Erythroblast (primary cell): ENCODE results near the gene MAP3K9.

Experiments
- DNase-seq, 2 experiments: peaks; one replicate each; lab custom pipeline; 2025; lab: John Stamatoyannopoulos, UW
- GATA1 ChIP-seq: IDR thresholded peaks from 2 replicates; pipeline ENCODE4 v1.6.1; 2011; ENCODE audit warnings: low read depth, mild to moderate bottlenecking, control low read depth, low read length, moderate library complexity
- POLR2A ChIP-seq: IDR thresholded peaks from 2 replicates; pipeline ENCODE4 v1.6.1; 2011; ENCODE audit warnings: mild to moderate bottlenecking, low read length

Gene MAP3K9

DNA sequence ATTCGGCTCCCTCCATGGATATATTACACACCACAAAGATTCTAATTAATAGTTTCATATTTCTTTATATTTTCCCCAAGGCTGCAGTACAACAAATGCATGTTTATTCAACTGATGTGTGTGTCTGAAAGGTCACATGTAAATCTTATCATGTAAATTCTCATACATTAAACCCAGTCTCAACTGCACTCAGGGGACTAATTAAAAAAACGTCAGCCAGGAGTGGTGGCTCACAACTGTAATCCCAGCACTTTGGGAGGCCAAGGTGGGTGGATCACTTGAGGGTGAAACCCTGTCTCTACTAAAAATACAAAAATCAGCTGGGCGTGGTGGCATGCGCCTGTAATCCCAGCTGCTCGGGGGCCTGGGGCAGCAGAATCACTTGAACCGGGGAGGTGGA is 67.8 kb downstream of the MAP3K9 start:
- no peak for DNase-seq
- no peak for TF ChIP-seq GATA1

DNA sequence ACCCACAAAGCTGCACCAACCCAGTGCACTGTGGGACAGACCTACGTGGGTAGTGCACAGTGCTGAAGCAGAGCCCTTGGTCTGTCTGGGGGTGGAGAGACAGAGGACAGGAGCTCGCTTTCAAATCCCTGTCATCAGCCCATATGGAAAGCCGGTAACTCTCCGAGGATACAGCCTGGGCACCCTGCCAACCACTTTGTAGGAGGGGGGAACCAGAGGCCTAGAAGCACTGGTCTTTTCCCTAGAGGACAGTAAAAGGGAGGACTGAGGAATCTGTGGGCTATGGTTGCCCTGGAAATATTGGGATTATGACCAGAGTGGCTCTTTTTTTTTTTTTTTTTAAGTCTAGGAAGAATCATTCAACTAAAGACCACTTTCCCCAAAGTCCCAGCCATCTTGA is 74.3 kb downstream of the MAP3K9 start:
- DNase-seq = no peak
- TF ChIP-seq GATA1 (no peak), POLR2A (no peak)

DNA sequence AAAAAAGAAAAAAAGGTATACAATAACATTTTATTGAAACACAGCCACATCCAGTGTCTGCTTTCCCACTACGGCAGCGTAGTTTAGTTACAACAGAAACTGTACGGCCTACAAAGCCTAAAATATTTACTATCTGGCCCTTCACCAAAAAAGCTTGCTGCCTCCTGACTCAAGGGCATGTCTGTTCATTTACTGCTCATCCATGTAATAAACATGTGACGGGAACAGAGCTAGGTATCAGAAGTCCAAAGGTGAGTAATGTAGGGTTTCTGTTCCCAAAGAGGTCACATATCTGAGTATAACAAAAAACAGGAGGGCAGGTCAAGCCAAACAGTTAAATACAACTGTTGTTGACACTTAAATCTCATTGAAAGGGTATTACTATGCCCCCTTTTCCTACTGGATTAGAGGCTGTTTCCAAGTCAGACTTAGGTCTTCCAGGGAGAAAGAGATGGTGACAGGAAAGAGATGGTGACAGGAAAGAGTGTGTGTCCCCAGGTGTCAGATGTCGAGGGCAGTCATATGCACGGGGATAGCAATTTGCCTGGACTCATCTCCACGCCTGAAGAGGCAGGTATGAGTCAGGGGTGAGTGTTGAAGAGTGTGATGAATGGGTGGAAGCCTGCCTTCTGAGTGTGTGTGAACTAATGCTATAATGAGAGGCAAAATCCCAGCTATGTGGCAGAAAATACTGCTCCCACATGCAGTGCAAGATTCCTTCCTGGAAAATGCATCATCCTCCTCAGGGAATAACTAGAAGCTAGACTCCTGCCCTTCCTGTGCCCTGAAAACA is 77.7 kb downstream of the MAP3K9 start:
- TF ChIP-seq GATA1 (no peak), POLR2A (no peak)
- no peak for DNase-seq

DNA sequence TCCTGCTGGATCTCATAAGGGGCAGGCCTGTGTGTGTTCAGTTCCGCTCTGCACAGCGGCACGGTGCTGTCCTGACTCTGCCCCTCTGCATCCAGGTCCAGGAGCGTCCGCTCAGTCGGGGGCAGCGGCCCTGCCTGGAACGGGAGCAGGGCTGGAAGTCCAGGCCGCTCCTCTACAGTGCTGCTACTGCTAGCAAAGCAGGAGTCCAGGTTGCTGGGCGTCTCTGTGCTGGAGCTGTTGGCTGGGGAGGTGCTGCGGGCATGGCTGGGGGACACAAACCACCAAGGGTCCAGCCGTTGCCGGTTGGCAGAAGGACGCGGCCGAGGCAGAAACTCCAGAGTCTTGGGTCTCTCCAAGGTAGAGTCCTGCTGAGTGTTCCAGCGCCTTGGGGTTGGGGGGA is 78.9 kb downstream of the MAP3K9 start:
- no peak for DNase-seq
- TF ChIP-seq GATA1 = no peak
- no peak for TF ChIP-seq POLR2A

DNA sequence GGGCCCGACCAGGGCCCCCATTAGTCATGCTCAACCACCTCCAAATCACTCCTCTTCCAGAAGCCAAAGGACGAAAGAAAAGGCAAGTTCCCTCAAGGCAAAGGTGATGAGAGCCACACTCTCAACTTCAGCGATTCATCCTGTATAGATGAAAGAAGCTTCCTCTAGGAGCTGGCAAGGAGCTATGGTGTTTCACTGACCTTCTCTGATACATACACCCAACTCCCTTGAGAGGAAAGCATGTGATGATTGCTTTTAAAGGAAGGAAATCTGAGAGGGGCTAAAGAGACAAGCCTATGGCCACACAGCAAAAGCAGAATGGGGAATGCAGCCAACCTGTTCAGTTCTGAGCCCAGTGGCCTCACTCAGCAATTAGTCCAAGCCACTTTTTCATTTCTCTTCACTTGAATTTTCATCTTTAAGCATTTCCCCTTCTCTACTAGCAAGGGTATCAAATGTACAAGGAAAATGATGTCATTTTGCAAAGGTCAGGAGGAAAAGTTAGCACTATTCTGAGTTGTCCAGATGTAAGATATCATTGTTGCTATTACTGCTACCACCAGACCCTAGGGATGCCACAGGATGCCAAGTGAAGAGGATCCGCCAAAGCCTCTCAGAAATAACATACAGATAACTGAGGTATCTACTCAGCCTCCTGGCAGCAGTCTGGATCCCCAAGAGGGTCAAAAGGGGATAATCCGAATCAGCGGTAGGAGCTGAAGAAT is 82.5 kb downstream of the MAP3K9 start:
- no peak for DNase-seq
- TF ChIP-seq GATA1 (no peak), POLR2A (no peak)

DNA sequence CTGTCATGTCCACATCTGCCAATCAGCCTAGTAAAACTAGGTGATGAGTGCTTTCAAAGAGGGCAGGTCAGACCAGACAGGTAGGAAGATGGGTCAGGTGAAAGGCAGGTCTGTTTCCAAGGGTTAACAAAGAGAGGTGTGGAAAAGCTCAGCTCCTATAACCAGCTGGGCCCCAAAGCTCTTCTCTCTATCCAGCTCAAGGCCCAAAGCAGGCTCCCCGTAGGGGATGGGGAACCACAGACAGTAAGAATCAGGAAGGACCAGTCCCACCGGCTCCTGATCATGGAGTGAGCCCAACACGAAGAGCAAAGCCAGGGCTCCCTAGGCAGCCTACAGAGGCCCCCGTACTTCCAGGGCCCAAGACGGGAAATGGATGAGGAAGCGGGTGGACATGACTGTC is 84.4 kb downstream of the MAP3K9 start:
- no peak for TF ChIP-seq POLR2A
- no peak for TF ChIP-seq GATA1
- no peak for DNase-seq

DNA sequence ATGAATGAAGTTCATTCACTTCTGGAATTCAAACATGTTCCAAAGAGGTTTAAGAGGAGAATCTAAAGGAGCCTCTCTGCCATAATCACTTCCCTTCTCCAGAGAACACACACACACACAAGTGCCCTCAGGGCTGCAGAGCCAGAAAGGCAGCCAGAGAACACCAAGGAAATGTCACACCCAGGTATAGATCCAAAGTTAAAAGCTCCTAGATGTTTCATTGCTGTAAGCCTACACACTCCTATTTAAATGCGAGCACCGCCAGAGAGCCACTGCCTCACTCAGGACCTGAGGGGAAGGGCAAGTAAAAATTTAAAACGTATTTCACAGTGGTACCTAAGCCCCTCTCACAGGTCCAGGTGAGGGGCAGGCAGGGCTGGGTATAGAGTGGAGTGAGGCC is 85.2 kb downstream of the MAP3K9 start:
- DNase-seq = no peak
- TF ChIP-seq POLR2A (no peak), GATA1 (no peak)

DNA sequence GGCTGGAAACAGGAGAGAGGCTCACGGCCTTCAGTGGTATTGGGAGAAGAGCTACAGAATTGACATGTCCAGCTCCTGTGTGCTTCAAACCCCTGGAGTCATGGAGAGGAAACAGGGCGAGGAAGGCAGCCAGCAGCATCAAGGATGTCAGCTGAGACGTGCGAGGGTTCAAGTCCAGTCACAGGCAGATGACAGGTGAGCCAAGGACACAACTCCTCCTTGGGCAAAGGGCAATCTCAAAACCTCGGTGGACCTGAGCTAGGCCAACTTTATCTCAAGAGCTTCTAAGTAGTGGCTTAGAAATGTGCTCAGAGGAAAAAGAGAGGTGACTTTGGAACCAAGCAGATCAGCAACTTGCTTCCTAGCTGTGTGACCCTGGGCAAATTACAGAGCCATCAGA is 86.0 kb downstream of the MAP3K9 start:
- DNase-seq = no peak
- TF ChIP-seq GATA1 = no peak
- no peak for TF ChIP-seq POLR2A

DNA sequence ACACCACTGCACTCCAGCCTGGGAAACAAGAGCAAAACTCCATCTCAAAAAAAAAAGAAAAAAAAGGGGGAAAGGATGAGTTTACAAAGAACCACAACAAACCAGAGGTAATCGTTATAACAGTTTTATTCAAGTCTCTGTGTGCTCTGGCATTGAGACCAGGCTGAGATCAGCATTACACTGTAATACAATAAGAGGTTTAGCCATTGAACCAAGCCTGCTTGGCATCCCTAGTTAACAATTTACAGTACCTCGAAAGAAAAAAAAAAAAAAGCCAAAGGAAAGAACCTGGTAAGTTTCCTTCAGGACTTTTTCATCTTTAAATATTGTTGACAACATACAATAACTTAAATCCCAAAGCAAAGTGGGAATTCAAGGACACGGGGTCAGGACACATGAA is 86.9 kb downstream of the MAP3K9 start:
- TF ChIP-seq POLR2A (no peak), GATA1 (no peak)
- no peak for DNase-seq

DNA sequence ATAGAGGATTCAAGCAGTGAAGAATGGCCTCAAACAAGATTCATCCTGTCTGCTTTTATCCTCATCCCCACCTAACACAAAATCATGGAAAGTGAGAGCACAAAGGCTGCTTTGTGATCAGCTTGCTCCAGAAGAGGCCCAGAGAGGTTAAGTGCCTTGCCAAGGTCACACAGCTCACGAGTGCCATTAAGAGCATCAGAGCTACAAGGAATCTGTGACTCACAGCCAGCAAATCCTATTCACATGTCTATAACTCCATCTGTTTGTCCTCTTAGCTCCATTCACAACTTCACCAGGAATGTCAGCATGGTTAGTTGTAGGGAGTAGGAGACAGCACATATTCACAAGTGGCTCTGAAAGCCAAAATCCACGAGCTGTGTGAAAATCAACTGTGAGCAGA is 87.8 kb downstream of the MAP3K9 start:
- TF ChIP-seq GATA1 (no peak), POLR2A (no peak)
- no peak for DNase-seq

DNA sequence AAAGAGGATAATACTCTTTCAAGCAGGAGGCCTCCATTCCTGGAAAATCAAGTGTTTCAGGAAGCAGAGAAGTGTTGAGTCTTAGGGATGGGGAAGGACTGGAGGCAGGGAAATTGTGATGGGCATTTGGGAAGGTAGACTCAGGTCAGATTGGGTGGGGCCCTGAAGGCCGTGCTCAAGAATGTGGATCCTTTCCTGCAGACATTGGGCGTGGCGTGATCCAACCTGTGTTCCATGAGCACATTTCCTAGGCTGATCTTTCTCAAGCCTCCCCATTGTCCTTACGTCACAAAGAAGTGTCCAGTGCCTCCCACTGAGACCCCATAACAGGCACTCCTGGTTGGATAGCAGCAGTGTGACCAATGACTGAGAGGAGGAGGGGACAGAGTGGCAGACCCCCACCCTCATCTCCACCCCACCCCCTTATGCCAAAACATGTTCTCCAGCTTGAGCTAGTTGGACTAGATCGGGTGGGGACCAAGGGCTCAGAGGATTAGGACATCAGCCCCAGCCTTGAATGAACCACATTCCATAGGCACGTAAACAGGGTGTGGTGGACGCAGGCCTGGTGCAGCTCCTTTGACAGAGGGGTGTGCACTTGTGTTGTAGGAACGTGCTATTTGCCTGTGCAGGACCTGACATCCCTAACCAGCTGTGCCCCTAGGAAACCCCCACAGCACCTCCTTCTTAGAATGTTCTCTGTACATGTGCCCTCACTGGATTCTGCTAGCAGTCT is 90.8 kb downstream of the MAP3K9 start:
- TF ChIP-seq POLR2A = no peak
- no peak for TF ChIP-seq GATA1

DNA sequence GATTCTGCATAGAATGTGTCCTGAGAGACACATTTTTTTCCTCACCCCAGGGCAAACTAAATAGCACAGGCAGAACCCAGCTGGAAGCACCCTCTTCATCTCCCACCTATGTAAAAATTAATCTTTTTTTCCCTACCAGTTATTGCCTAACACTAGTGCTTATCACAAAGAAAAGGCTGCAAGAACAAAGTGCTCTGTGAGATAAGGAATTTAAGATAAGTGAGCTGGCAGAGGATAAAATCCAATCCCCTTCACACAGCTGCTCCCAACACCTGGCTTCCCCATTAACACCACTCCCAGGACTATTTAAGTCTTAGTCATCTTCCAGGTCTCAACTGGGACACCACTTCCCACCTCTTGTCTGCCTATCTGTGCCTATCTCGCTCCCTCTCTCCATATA is 92.4 kb downstream of the MAP3K9 start:
- DNase-seq = peak in 1 of 2 experiments; percentile 27

More for the DNA sequence above, 90.8 kb downstream of the MAP3K9 start:
- DNase-seq = no peak

DNA sequence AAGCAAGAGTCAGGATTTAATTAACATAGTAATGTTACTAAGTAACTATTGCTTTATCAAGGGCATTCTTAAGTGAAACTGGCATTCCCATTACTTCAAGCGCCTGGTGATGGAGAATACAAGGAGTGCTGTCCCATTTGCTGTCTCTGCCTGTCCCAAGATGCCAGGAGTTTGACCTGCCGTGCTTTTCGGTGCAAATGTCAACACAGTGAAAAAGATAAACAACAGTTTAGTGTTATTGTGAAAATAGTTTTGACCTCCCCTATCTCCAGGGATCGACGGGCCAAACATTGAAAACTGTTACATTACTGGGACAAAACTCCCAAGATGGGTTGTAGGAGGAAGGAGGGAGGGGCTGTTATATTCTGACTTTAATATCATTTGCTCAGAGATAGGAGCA is 92.8 kb downstream of the MAP3K9 start:
- DNase-seq = no peak
- no peak for TF ChIP-seq GATA1
- no peak for TF ChIP-seq POLR2A

More for the DNA sequence above, 92.4 kb downstream of the MAP3K9 start:
- no peak for TF ChIP-seq POLR2A
- TF ChIP-seq GATA1 = no peak

DNA sequence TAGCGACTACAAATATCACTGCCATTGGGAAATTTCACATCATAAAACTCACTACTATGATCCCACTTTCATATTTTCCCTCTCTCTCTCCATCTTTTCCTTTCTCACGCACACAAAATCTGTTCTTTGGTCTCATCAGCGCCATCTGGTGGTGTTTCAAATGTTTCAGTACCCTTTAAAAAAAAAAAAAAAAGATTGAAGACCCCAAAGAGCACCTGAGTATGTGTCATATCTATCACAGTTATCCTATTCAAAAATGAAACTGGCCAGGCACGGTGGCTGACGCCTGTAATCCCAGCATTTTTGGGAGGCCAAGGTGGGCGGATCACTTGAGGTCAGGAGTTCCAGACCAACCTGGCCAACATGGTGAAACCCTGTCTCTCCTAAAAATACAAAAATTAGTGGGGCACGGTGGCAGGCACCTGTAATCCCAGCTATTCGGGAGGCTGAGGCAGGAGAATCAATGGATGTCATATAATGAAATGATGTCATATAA is 95.2 kb downstream of the MAP3K9 start:
- no peak for TF ChIP-seq POLR2A
- no peak for TF ChIP-seq GATA1
- peak; percentile 29 to 66 for DNase-seq
